DND-41 (cell line): ENCODE measurements around the gene CXCR5.

Source experiments
- CTCF ChIP-seq: IDR thresholded peaks from 2 replicates; pipeline ENCODE4 v1.5.1; 2012; ENCODE audit warnings: borderline replicate concordance, low read length, moderate library complexity, mild to moderate bottlenecking; ENCODE audit not compliant: poor library complexity, severe bottlenecking; ENCODE audit errors: extremely low read depth
- EZH2 ChIP-seq: IDR thresholded peaks from 3 replicates; pipeline ENCODE4 v1.6.1; 2012; ENCODE audit warnings: borderline replicate concordance, low read depth, mild to moderate bottlenecking, moderate library complexity, low read length, inconsistent platforms; ENCODE audit not compliant: severe bottlenecking

- no peak for TF ChIP-seq CTCF
- TF ChIP-seq EZH2 = no peak
These were observed 40.1 kb upstream of the CXCR5 start for GRCh38 chr11:118843565-118843964.
